ENCODE results near the gene TGFB3.

DNA sequence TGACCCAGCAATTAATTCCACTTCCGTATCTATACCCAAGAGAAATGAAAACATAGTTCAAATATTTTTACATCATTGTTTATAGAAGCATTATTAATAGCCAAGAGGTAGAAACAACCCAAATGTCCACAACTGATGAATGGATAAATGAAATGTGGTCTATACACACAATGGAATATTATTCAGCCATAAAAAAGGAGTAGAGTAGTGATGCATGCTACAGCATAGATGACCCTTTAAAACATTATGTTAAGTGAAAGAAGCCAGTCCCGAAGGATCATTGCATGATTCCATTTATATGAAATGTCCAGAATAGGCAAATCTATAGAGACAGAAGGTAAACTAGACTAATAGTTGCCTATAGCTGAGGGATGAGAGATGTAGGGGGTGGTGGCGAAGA lies 29.3 kb downstream of the TGFB3 start:
- no peak for TF ChIP-seq GATA3 (IDR thresholded peaks at IDR 0.05; ENCODE audit: low read depth, low read length)
- no peak for TF ChIP-seq GATA2 (IDR thresholded peaks at IDR 0.05; ENCODE audit: low read depth, low read length)
